ENCODE results near the gene DAGLA. TPM values are rescaled to one million over a fixed set of nuclear protein-coding genes. Genes with fewer than 3 reads are reported as not detected.

DAGLA gene
- total RNA-seq, 4 donors from 2014 or later, result 1.5 to 5.6 (median 3.4) TPM

DNA sequence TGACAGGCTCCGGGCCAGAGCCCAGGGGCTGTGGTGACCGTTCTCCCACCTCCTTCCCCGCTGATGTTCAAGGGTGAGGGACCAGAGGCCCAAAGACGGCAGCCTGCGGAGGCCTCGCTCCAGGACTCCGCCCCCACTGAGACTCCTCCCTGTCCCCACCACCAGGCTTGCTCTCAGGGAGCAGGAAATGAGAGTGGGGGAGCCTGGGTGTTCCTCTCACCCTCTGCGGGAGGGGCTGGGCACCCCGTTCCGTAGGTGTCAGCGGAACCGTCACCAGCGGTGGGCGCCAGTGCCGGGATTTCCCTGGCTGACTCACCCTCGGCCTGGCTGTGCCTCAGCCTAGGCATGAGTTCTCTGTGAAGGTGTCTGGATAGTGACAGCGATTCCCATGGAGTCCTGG, 15.7 kb downstream of the DAGLA start:
- no peaks in the 10 kb centered on the region for H3K27me3 ChIP-seq
- H3K9me3 ChIP-seq, result no peaks in the 10 kb centered on the region
- no peaks in the 10 kb centered on the region for H3K36me3 ChIP-seq
- peak overlapping the region in 1 of 2 donors; percentile 30 for H3K4me3 ChIP-seq
- ATAC-seq, result peak; percentile 84
- H3K27ac ChIP-seq, result peak overlapping the region; percentile 88 to 91 (median 90)
- peak; percentile 75 for TF ChIP-seq POLR2AphosphoS5 (IDR thresholded peaks at IDR 0.05)
- TF ChIP-seq POLR2A (IDR thresholded peaks at IDR 0.05), result no peak
- TF ChIP-seq, protein P1, sequence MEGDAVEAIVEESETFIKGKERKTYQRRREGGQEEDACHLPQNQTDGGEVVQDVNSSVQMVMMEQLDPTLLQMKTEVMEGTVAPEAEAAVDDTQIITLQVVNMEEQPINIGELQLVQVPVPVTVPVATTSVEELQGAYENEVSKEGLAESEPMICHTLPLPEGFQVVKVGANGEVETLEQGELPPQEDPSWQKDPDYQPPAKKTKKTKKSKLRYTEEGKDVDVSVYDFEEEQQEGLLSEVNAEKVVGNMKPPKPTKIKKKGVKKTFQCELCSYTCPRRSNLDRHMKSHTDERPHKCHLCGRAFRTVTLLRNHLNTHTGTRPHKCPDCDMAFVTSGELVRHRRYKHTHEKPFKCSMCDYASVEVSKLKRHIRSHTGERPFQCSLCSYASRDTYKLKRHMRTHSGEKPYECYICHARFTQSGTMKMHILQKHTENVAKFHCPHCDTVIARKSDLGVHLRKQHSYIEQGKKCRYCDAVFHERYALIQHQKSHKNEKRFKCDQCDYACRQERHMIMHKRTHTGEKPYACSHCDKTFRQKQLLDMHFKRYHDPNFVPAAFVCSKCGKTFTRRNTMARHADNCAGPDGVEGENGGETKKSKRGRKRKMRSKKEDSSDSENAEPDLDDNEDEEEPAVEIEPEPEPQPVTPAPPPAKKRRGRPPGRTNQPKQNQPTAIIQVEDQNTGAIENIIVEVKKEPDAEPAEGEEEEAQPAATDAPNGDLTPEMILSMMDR (IDR thresholded peaks at IDR 0.05), result peak in 2 of 4 experiments; percentile 32 to 33
- WGBS, 2 donors (ENCODE audit: low coverage in 1 of 2), result no CpG with 5 or more reads among the region's 17 CpGs
- peaks cover 0 to 95% (median 71%) of the 10 kb centered on the region in 3 donors for H3K4me1 ChIP-seq

DNA sequence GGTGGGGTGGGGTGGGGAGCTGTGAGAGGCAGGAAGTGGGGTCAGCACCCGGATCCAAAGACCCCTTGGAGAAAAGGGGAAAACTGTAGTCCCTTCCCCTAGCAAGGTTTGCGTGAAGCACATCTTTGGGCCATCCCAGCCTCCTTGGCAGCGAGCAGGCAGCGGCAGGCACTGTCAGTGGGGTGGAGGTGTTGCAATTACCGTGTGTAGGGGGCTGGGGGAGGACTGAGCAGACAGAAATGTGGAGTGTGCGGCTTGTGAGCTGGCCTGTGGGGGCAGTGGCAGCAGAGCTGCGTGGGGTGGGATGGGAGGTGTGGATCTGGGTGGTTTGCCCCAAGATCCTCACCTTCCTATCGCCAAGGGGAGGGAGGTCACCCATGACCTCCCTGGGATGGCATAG, 16.4 kb downstream of the DAGLA start:
- Histone ChIP-seq H3K4me3 (peak overlapping the region in 1 of 2 donors; percentile 30), H3K27me3 (no peaks in the 10 kb centered on the region), H3K27ac (peak overlapping the region; percentile 88 to 91 (median 90)), H3K4me1 (peaks cover 0 to 95% (median 71%) of the 10 kb centered on the region in 3 donors), H3K36me3 (no peaks in the 10 kb centered on the region), H3K9me3 (no peaks in the 10 kb centered on the region)
- TF ChIP-seq POLR2A (IDR thresholded peaks at IDR 0.05) (no peak), EP300 (IDR thresholded peaks at IDR 0.05) (no peak), POLR2AphosphoS5 (IDR thresholded peaks at IDR 0.05) (no peak)
- TF ChIP-seq, protein P1 (IDR thresholded peaks at IDR 0.05), result no peak
- no peak for ATAC-seq
- 75 to 100% methylated on average over 2 of the region's 8 CpGs for WGBS, 2 donors (ENCODE audit: low coverage in 1 of 2)

DNA sequence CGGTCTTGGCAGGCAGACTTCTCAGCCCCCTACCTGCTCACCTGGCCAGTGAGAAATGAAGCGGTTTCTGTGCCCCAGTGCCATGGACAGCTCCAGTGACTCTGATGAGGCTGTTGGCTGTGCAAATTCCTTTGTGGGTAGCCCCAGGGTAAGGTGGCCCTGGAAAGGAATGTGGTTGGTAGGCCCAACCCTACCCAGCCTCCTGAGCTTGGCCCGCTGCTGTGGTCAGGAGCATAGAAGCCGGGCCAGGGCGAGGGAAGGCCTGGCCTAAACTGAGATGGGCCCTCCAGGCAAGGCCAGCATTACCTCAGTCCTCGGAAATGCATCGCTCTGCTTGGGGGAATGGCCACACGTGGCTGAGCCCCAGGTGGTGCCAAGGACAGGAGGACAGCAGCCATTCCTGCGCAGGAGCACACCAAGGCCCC, 16.9 kb downstream of the DAGLA start:
- Histone ChIP-seq H3K9me3 (no peaks in the 10 kb centered on the region), H3K27ac (peak overlapping the region in 3 of 4 donors; percentile 88 to 91 (median 91)), H3K4me3 (no peak overlapping the region), H3K4me1 (peaks cover 0 to 95% (median 71%) of the 10 kb centered on the region in 3 donors), H3K36me3 (no peaks in the 10 kb centered on the region), H3K27me3 (no peaks in the 10 kb centered on the region)
- TF ChIP-seq, protein P1 (IDR thresholded peaks at IDR 0.05), result no peak
- TF ChIP-seq EP300 (IDR thresholded peaks at IDR 0.05) (no peak), POLR2A (IDR thresholded peaks at IDR 0.05) (no peak), POLR2AphosphoS5 (IDR thresholded peaks at IDR 0.05) (no peak)
- no CpG with 5 or more reads among the region's 9 CpGs for WGBS, 2 donors (ENCODE audit: low coverage in 1 of 2)
- ATAC-seq, result no peak

DNA sequence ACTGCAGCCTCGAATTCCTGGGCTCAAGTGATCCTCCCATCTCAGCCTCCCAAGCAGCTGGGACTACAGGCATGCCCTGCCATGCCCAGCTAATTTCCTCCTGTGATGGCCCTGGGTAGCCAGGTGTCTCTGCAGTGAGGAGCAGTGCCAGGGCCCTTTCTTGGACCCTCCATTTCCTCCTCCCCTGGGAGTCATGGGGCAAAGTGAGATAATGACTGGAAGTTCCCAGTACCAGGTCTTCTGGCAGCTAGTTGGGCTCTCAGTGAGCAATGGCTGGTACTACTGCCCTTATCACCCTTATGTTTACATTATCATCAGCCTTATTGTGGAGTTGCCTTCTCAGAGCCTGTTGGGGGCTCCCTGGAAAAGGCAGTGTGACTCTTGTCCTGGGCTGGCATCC, 17.6 kb downstream of the DAGLA start:
- Histone ChIP-seq H3K27ac (peak overlapping the region in 3 of 4 donors; percentile 80 to 91 (median 88)), H3K9me3 (no peaks in the 10 kb centered on the region), H3K27me3 (no peaks in the 10 kb centered on the region), H3K4me1 (peaks cover 0 to 89% (median 71%) of the 10 kb centered on the region in 3 donors), H3K36me3 (no peaks in the 10 kb centered on the region), H3K4me3 (no peak overlapping the region)
- ATAC-seq, result no peak
- WGBS, 2 donors (ENCODE audit: low coverage in 1 of 2), result 100% methylated on average over 1 of the region's 1 CpG; no CpG with 5 or more reads in 1 of the 2 donors
- TF ChIP-seq POLR2A (IDR thresholded peaks at IDR 0.05), result no peak
- TF ChIP-seq EP300 (IDR thresholded peaks at IDR 0.05), result no peak
- no peak for TF ChIP-seq POLR2AphosphoS5 (IDR thresholded peaks at IDR 0.05)
- TF ChIP-seq, protein P1 (IDR thresholded peaks at IDR 0.05), result no peak

DNA sequence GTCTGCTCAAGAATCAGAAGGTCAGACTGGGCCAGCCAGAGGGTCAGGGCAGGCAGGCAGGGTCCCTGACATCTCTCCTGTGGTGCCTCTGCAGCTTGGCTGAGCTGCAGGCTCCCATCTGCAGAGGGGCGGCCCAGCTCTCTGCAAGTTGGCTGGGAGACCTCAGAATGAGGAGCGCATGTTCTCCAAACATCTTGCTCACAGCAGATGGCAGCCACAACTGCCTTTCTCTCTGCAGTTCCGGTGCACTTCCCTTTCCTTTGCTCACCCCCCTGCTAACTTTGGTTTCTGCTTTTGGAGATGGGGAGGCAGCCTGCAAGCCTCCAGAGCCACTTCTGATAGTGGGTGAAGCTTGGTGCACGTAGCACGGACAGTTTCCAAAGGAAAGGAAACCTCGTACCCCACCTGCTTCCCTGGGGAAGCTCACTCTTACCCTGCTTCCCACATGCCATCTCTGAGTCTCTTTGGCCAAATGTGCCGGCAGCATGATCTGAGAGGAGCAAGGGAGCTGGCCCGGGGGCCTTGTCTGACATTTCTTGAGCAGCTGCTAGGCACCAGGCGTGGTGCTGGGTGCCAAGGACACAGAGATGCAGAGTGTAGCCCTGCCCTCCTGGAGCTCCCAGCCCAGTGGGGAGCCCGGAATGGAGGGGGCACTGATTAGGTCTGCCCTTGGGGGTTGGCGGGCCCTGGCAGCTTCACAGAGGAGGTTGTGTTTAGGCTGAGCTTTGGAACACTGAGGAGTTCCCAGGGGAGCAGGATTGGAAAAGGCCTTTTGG, 18.2 kb downstream of the DAGLA start:
- no peak for ATAC-seq
- TF ChIP-seq POLR2AphosphoS5 (IDR thresholded peaks at IDR 0.05) (no peak), EP300 (IDR thresholded peaks at IDR 0.05) (no peak), POLR2A (IDR thresholded peaks at IDR 0.05) (no peak)
- TF ChIP-seq, protein P1 (IDR thresholded peaks at IDR 0.05), result no peak
- Histone ChIP-seq H3K9me3 (no peaks in the 10 kb centered on the region), H3K27ac (peak overlapping the region in 3 of 4 donors; percentile 80 to 91 (median 88)), H3K27me3 (no peaks in the 10 kb centered on the region), H3K36me3 (no peaks in the 10 kb centered on the region), H3K4me1 (peaks cover 0 to 87% (median 71%) of the 10 kb centered on the region in 3 donors), H3K4me3 (no peak overlapping the region)
- WGBS, 2 donors (ENCODE audit: low coverage in 1 of 2), result 30 to 50% methylated on average over 2 to 4 of the region's 11 CpGs

Measured in gastroesophageal sphincter (tissue), 4 donors.